SK-N-SH treated with all-trans-retinoic acid at 6 μM for 48 hours (cell line): Measurements from ENCODE around the gene SYT7.

Source experiments
- ATAC-seq: fragments of 200-7000 bp; cut with Tn5 transposase; 3 replicates; pipeline ENCODE4 v1.9.1; 2020; ENCODE audit warnings: mild to moderate bottlenecking, moderate library complexity
- ARNTL ChIP-seq: fragments of 450-650 bp; formaldehyde crosslinking; IDR thresholded peaks from 2 replicates; pipeline ENCODE4 v1.5.0; 2020; ENCODE audit warnings: low read depth, mild to moderate bottlenecking, moderate library complexity, borderline replicate concordance
- BACH2 ChIP-seq: fragments of 250-450 bp; sonication (Bioruptor Pico); IDR thresholded peaks from 2 replicates; pipeline ENCODE4 v1.9.0; 2021; ENCODE audit warnings: mild to moderate bottlenecking, borderline replicate concordance
- CREB5 ChIP-seq: fragments of 250-450 bp; sonication (Bioruptor Pico); IDR thresholded peaks from 2 replicates; pipeline ENCODE4 v1.5.1; 2020; ENCODE audit warnings: low read depth, mild to moderate bottlenecking, moderate library complexity
- CSDC2 ChIP-seq: fragments of 250-450 bp; sonication (Bioruptor Pico); IDR thresholded peaks from 2 replicates; pipeline ENCODE4 v1.5.0; 2020; ENCODE audit warnings: mild to moderate bottlenecking, moderate library complexity
- CSRNP3 ChIP-seq: fragments of 250-450 bp; sonication (Bioruptor Pico); IDR thresholded peaks from 2 replicates; pipeline ENCODE4 v1.5.1; 2021; ENCODE audit warnings: mild to moderate bottlenecking, moderate library complexity
- ESRRG ChIP-seq: fragments of 250-450 bp; sonication (Bioruptor Pico); IDR thresholded peaks from 2 replicates; pipeline ENCODE4 v1.6.1; 2021; ENCODE audit warnings: mild to moderate bottlenecking
- GLIS3 ChIP-seq: fragments of 250-450 bp; sonication (Bioruptor Pico); IDR thresholded peaks from 2 replicates; pipeline ENCODE4 v1.5.0; 2020; ENCODE audit warnings: mild to moderate bottlenecking, moderate library complexity
- ISL1 ChIP-seq: fragments of 250-450 bp; sonication (Bioruptor Pico); IDR thresholded peaks from 2 replicates; pipeline ENCODE4 v2.1.2; 2022; ENCODE audit warnings: mild to moderate bottlenecking, moderate library complexity
- OSR1 ChIP-seq: fragments of 250-450 bp; sonication (Bioruptor Pico); IDR thresholded peaks from 2 replicates; pipeline ENCODE4 v1.8.0; 2022; ENCODE audit warnings: moderate library complexity, mild to moderate bottlenecking, inconsistent platforms
- PPARA ChIP-seq: fragments of 250-450 bp; sonication (Bioruptor Pico); IDR thresholded peaks from 2 replicates; pipeline ENCODE4 v1.5.0; 2020; ENCODE audit warnings: mild to moderate bottlenecking, borderline replicate concordance
- SNAI2 ChIP-seq: fragments of 250-450 bp; sonication (Bioruptor Pico); IDR thresholded peaks from 2 replicates; pipeline ENCODE4 v1.5.0; 2020; ENCODE audit warnings: mild to moderate bottlenecking, moderate library complexity
- TCF4 ChIP-seq: fragments of 250-450 bp; sonication (Bioruptor Pico); IDR thresholded peaks from 2 replicates; pipeline ENCODE4 v1.8.0; 2021; ENCODE audit warnings: mild to moderate bottlenecking, moderate library complexity, borderline replicate concordance
- TOX ChIP-seq: fragments of 250-450 bp; sonication (Bioruptor Pico); IDR thresholded peaks from 2 replicates; pipeline ENCODE4 v1.8.0; 2021; ENCODE audit warnings: mild to moderate bottlenecking, moderate library complexity, borderline replicate concordance
- TSHZ2 ChIP-seq: fragments of 250-450 bp; sonication (Bioruptor Pico); IDR thresholded peaks from 2 replicates; pipeline ENCODE4 v1.5.0; 2020; ENCODE audit warnings: mild to moderate bottlenecking, moderate library complexity
- ZC3H10 ChIP-seq: fragments of 250-450 bp; sonication (Bioruptor Pico); IDR thresholded peaks from 2 replicates; pipeline ENCODE4 v1.5.1; 2021; ENCODE audit warnings: mild to moderate bottlenecking, moderate library complexity
- ZFP3 ChIP-seq: fragments of 250-450 bp; sonication (Bioruptor Pico); IDR thresholded peaks from 2 replicates; pipeline ENCODE4 v1.5.0; 2020; ENCODE audit warnings: mild to moderate bottlenecking, moderate library complexity
- ZNF565 ChIP-seq: fragments of 450-650 bp; formaldehyde crosslinking; conservative IDR thresholded peaks from 2 replicates; pipeline ENCODE4 v1.5.0; 2020; ENCODE audit warnings: low read depth, mild to moderate bottlenecking, moderate library complexity
- ZNF70 ChIP-seq: fragments of 450-650 bp; formaldehyde crosslinking; IDR thresholded peaks from 2 replicates; pipeline ENCODE4 v1.5.0; 2020; ENCODE audit warnings: mild to moderate bottlenecking, moderate library complexity
- ZNF8 ChIP-seq: fragments of 450-650 bp; formaldehyde crosslinking; IDR thresholded peaks from 2 replicates; pipeline ENCODE4 v1.5.0; 2020; ENCODE audit warnings: mild to moderate bottlenecking, moderate library complexity

Gene SYT7

GRCh38 chr11:61589961-61590360, 9.1 kb upstream of the SYT7 start:
- no peak for ATAC-seq
- TF ChIP-seq PPARA (CRISPR knock-in tag), result no peak
- TF ChIP-seq CSDC2 (CRISPR knock-in tag), result no peak
- no peak for TF ChIP-seq ISL1 (CRISPR knock-in tag)
- no peak for TF ChIP-seq ZNF565
- no peak for TF ChIP-seq SNAI2
- TF ChIP-seq CREB5 (CRISPR knock-in tag), result no peak
- TF ChIP-seq, all 23 proteins: peak for 0

GRCh38 chr11:61588728-61589191, 7.9 kb upstream of the SYT7 start:
- TF ChIP-seq CREB5 (CRISPR knock-in tag) (no peak), SNAI2 (no peak), ESRRG (CRISPR knock-in tag) (no peak), TOX (CRISPR knock-in tag) (no peak), ARNTL (CRISPR knock-in tag) (no peak), ZNF8 (CRISPR knock-in tag) (no peak), CSRNP3 (CRISPR knock-in tag) (no peak), TCF4 (no peak), OSR1 (no peak)
- ATAC-seq, result no peak; the same call in 2 of the 3 replicates

- peak; percentile 44 for ATAC-seq
These were observed 7.3 kb upstream of the SYT7 start for GRCh38 chr11:61587951-61588727.

More at GRCh38 chr11:61587951-61588727, 7.3 kb upstream of the SYT7 start:
- no peak for TF ChIP-seq GLIS3 (CRISPR knock-in tag)
- no peak for TF ChIP-seq ZNF70 (CRISPR knock-in tag)
- no peak for TF ChIP-seq ZNF565
- no peak for TF ChIP-seq TOX (CRISPR knock-in tag)
- no peak for TF ChIP-seq PPARA (CRISPR knock-in tag)
- no peak for TF ChIP-seq CREB5 (CRISPR knock-in tag)
- no peak for TF ChIP-seq BACH2 (CRISPR knock-in tag)
- no peak for TF ChIP-seq CSRNP3 (CRISPR knock-in tag)
- TF ChIP-seq TSHZ2 (CRISPR knock-in tag), result no peak
- TF ChIP-seq ZC3H10, result no peak
- no peak for TF ChIP-seq ZFP3
- no peak for TF ChIP-seq ZNF8 (CRISPR knock-in tag)
- no peak for TF ChIP-seq OSR1
